ENCODE results near the gene DDA1. TPM values are rescaled to one million over a fixed set of nuclear protein-coding genes. Genes with fewer than 3 reads are reported as not detected.

Gene DDA1
- total and polyA plus RNA-seq, 2 of the 13 experiments (the other 11 are each of a cell fraction or from before 2014, with no cell fraction given) = 24.5 to 26.0 TPM

- TF ChIP-seq ARID4A (CRISPR knock-in tag; IDR thresholded peaks at IDR 0.05; ENCODE audit: borderline replicate concordance) (no peak), ZNF546 (CRISPR knock-in tag; conservative IDR thresholded peaks at IDR 0.05) (no peak), FOXK1 (CRISPR knock-in tag; IDR thresholded peaks at IDR 0.05; ENCODE audit: borderline replicate concordance, low read depth) (no peak), MIER2 (CRISPR knock-in tag; IDR thresholded peaks at IDR 0.05) (no peak), STAG1 (CRISPR knock-in tag; IDR thresholded peaks at IDR 0.05) (no peak), NBN (conservative IDR thresholded peaks at IDR 0.05) (no peak), ZNF382 (CRISPR knock-in tag; IDR thresholded peaks at IDR 0.05; ENCODE audit: borderline replicate concordance) (no peak), FLYWCH1 (CRISPR knock-in tag; IDR thresholded peaks at IDR 0.05) (no peak), ZNF496 (CRISPR knock-in tag; IDR thresholded peaks at IDR 0.05; ENCODE audit: insufficient replicate concordance) (no peak), POGK (CRISPR knock-in tag; conservative IDR thresholded peaks at IDR 0.05) (no peak), MTF1 (CRISPR knock-in tag; IDR thresholded peaks at IDR 0.05) (no peak), ZNF788 (CRISPR knock-in tag; IDR thresholded peaks at IDR 0.05; ENCODE audit: borderline replicate concordance) (peak; percentile 6; the same call in 1 of the 2 replicates), THAP11 (CRISPR knock-in tag; IDR thresholded peaks at IDR 0.05) (no peak), MAZ (IDR thresholded peaks at IDR 0.05; ENCODE audit: borderline replicate concordance, low read depth, low read length) (peak; percentile 41; the same call in 1 of the 2 replicates), MAZ (CRISPR knock-in tag; IDR thresholded peaks at IDR 0.05; ENCODE audit: low read depth) (peak; percentile 77; the same call in 1 of the 2 replicates), AKNA (CRISPR knock-in tag; IDR thresholded peaks at IDR 0.05; ENCODE audit: borderline replicate concordance) (no peak), THAP8 (CRISPR knock-in tag; IDR thresholded peaks at IDR 0.05; ENCODE audit: borderline replicate concordance) (no peak), RNF2 (conservative IDR thresholded peaks at IDR 0.05; ENCODE audit: low read depth) (no peak), RBAK (CRISPR knock-in tag; IDR thresholded peaks at IDR 0.05) (0 out of 2 replicates have a peak, but pooled peaks have one; percentile 2)
These were observed 31.0 kb downstream of the DDA1 start (continued) for GRCh38 chr19:17340302-17340870.
